Activated naive CD8-positive, alpha-beta T cell (primary cell): ENCODE data around the gene HLA-DPB1.

Experiments
- H3K27ac Mint-ChIP-seq: one replicate; pipeline ENCODE4 v1.8.0; 2021; ENCODE audit warnings: mixed read lengths
- H3K27me3 Mint-ChIP-seq: one replicate; pipeline ENCODE4 v1.8.0; 2021; ENCODE audit warnings: mixed read lengths
- H3K36me3 Mint-ChIP-seq: one replicate; pipeline ENCODE4 v1.8.0; 2021; ENCODE audit warnings: mixed read lengths
- H3K4me1 Mint-ChIP-seq: one replicate; pipeline ENCODE4 v1.8.0; 2021; ENCODE audit warnings: low read depth, mixed read lengths
- H3K4me3 Mint-ChIP-seq: one replicate; pipeline ENCODE4 v1.8.0; 2021; ENCODE audit warnings: mild to moderate bottlenecking, mixed read lengths
- H3K9me3 Mint-ChIP-seq: one replicate; pipeline ENCODE4 v1.8.0; 2021; ENCODE audit warnings: low read depth, mixed read lengths

The HLA-DPB1 gene

GRCh38 chr6:33124947-33125346 lies 49.2 kb downstream of the HLA-DPB1 start:
- Mint-ChIP-seq H3K36me3 (peaks cover 3% of the 10 kb centered on the region), H3K27me3 (peaks cover 7% of the 10 kb centered on the region), H3K4me3 (no peak overlapping the region), H3K27ac (no peak overlapping the region), H3K4me1 (no peaks in the 10 kb centered on the region), H3K9me3 (peaks cover 9% of the 10 kb centered on the region)

GRCh38 chr6:33126101-33126714 lies 50.4 kb downstream of the HLA-DPB1 start:
- H3K9me3 Mint-ChIP-seq = peaks cover 9% of the 10 kb centered on the region
- no peaks in the 10 kb centered on the region for H3K4me1 Mint-ChIP-seq
- H3K27me3 Mint-ChIP-seq = peaks cover 9% of the 10 kb centered on the region
- no peak overlapping the region for H3K4me3 Mint-ChIP-seq
- no peak overlapping the region for H3K27ac Mint-ChIP-seq
- peaks cover 3% of the 10 kb centered on the region for H3K36me3 Mint-ChIP-seq

GRCh38 chr6:33128318-33128717 lies 52.5 kb downstream of the HLA-DPB1 start:
- Mint-ChIP-seq H3K27ac (no peak overlapping the region), H3K27me3 (peaks cover 5% of the 10 kb centered on the region), H3K4me3 (no peak overlapping the region), H3K4me1 (no peaks in the 10 kb centered on the region), H3K9me3 (peaks cover 9% of the 10 kb centered on the region), H3K36me3 (peaks cover 3% of the 10 kb centered on the region)

GRCh38 chr6:33132081-33132524 lies 56.3 kb downstream of the HLA-DPB1 start:
- Mint-ChIP-seq H3K4me1 (no peaks in the 10 kb centered on the region), H3K27ac (no peak overlapping the region), H3K27me3 (peaks cover 4% of the 10 kb centered on the region), H3K9me3 (no peaks in the 10 kb centered on the region), H3K36me3 (no peaks in the 10 kb centered on the region), H3K4me3 (no peak overlapping the region)

GRCh38 chr6:33136310-33136900 lies 60.6 kb downstream of the HLA-DPB1 start:
- Mint-ChIP-seq H3K27me3 (peaks cover 7% of the 10 kb centered on the region), H3K4me3 (no peak overlapping the region), H3K36me3 (no peaks in the 10 kb centered on the region), H3K27ac (no peak overlapping the region), H3K4me1 (no peaks in the 10 kb centered on the region), H3K9me3 (no peaks in the 10 kb centered on the region)
